GM18517 (cell line): ENCODE data around the gene NCAM1.
"Not testable (repeated sequence)": the region's sequence is repeated elsewhere in the genome, so short reads cannot be mapped to it uniquely, and the experiment has no call there.

Experiments
- ATAC-seq: cut with Tn5 transposase; IDR thresholded peaks from one replicate; pipeline ENCODE4 v1.9.1; 2021; ENCODE audit warnings: mild to moderate bottlenecking, moderate library complexity; ENCODE audit not compliant: unreplicated experiment

NCAM1 gene

DNA sequence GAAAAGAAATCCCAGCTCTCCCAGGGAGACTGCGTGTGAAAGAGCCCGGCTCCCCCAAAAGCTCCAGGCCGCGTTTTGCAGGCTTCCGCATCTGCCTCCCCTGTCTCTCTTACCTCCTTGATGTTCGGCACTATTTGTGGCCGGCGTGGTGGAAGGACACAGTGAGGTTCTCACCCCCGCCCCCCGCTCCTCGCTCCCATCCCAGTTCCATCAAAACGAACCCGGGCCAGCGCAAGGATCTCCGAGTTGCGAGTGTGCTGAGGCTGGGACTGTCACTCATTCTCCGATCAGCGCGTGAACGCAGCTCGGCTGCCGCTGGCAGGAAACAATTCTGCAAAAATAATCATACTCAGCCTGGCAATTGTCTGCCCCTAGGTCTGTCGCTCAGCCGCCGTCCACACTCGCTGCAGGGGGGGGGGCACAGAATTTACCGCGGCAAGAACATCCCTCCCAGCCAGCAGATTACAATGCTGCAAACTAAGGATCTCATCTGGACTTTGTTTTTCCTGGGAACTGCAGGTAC lies at the start of gene NCAM1:
NCAM1 (plus strand) TSS at position 275 of the 523 bp plus-strand sequence.
- no peak for ATAC-seq

DNA sequence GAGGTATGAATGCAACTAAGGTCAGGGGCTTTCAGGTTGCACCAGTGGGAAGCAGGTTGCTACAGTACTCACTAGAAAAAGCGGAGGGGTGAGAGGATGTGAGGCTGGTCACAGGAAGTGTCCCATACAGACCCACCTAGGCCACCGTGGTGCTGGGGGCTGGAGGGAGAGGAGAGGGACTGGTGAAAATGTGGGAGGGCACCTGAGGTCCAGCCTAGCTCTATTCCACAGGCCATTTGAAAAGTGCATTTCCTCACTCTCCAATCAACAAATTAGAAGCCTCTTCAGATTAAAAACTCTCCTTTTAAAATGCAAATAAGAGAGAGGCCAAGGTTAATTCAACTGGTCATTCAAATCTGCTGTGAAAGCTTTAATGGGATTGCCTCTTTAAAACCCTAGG lies 38.6 kb upstream of the NCAM1 start:
- ATAC-seq: no peak

DNA sequence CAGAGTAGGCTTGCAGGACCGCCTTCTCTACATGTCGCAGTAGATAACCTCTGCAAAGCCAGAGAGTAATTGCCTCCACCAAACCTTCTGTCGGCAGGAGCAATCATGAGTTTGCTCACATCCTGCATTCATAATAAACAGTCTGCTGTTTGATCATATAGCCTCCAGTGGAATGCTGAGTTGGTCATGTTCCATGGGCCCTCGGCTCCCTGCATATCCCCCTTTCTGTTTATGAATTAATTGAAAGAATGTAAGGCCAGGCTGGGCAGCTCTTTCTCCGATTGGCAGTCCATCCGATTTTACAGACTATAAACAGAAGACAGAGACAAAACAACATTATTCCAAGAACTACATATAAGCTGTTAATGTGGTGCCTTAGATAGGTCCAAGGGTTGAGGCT lies 36.4 kb upstream of the NCAM1 start:
- ATAC-seq: not testable (repeated sequence)

DNA sequence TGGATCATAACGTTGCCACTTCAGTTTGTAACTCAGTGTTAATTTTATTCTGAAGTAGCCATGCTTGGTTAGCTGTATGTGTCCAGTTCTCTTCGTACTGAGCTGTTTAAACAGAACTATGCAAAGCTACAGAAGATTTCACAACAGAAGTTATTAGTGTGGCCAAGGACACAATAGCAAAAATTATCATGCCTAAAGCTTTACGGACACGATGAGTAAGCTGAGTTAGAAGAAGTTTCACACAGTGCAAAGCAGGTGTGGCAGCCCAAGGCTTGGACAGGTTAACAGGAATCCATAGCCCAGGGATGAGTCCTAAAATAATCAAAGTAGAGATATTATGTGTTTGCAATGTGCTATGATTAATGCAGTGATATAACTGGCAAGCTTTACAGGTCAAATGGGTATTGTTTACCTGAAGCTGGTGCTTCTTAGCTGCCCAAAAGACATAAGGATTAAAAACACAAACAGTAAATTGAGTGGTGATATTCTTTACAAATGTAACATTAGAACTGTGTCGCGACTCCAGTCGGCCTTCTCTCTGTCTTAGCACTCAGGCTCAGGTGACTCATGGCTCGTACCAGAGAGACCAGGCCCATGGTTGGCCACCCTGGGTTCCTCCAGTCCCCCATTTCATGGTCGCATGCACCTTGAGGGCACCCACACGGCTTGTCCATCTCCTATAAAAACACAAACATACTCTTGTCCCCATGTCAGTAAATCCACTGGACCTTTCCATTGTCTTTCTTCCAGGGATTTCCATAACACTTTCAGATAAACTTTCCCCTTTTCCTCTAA lies 35.5 kb upstream of the NCAM1 start:
- no peak for ATAC-seq

DNA sequence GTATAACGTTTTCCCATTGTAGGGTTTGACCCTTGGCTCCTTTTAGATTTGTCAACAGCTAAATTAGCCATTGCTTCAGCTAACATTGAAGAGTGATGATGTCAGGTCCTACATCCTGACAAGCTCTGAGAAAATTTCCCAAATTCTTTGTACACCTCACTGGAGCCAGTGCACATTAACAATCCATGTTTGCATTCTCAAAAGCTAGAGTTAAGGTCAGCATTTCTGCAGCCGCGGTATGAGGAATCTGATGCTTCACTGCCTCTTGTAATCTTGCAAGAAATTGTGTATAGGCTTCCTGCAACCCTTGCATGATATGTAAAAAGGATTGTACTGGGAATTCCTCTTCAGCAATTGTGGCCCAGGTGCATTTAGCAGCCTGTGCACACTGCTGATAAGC lies 33.1 kb upstream of the NCAM1 start:
- ATAC-seq: no peak

DNA sequence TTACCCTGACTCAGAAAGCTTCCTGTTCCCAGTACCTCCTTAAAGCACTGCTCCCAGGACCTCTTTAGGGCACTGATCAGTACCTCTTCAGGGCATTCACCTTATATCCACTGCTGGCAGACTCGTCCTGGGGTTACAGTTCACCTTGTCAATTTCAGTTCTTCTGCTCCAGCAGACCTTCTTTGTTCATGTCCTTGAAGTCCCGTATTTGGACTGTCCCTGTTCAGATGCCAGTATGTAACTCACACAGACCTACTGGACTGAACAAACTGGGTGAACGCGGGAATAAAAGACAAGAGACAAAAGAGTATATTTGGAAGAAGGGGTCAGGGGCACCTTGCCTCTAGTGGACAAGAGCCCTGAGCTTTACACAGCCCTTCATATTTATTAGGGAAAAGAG lies 31.8 kb upstream of the NCAM1 start:
- no peak for ATAC-seq

DNA sequence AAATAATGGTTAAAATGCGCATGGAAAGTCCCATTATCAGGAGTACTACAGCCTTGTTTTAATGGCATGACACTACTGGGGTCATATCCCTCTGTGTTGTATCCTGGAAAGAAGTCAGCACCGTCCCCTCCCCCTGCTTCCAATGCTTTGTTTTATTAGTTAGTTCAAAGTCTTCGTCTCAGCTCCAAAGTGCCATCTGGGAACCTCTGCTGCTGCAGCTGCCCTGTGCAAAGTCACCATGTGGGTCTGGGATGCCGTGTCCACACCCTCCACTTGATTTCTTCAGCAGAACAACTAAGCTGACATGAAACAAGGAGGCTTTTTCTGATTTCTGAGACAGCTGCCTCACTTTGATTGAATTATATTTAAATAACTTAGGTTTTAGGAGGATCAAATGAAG lies 29.5 kb upstream of the NCAM1 start:
- ATAC-seq: no peak

DNA sequence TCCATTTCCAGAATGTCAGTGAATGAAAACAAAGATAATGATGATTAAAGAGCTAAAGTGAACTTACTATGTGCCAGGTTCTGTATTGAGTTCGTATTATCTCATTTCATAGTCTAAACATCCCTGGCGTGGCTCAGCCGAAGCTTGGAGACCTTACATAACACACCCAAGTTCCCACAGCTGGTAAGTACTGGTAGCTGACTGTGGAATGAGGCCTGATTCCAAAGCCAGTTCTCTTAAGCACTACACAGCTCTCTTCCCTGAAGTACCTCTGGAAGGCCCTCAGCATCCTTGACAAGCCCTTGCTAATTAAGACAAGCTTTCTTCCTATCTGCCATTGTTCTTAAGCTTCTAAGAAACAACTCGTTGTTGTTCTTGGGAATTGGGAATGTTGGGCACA lies 28.6 kb upstream of the NCAM1 start:
- ATAC-seq: no peak

DNA sequence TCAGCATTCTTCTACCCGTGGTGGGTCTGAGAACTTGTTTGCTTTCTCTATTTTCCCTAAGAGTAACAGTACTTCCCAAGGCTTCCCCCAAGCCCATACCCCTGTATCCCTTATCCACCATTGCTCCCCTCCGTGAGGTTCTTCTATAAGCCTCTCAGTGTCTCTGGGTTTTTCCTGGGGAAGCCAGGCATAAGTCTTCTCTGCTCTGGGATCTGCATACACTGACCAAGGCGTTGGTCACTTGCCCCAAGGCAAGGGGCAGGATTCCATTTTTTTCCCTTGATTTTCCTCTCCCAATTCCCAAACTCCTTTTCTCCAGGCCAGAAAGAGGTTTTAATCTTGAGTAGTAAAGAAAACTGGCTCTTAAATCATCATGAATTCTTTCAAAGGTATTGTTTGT lies 27.2 kb upstream of the NCAM1 start:
- no peak for ATAC-seq

DNA sequence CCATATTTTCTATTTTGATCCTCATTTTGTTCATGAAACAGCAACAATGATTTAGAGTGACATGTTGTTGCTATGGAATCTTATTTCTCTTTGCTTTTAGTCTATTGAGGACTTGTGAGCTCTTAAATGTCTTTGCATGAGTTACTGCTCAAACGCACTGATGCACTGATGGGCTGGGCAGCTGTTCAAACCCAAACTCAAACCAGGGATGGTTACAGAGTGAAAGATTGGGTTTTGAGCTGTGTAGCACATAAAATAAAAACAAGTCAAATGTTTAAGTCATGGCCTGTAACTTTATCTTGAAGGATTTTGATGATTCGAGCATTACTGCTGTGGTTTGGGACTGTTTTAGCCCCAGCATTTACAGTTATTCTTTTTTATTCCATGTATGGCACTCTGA lies 20.1 kb upstream of the NCAM1 start:
- no peak for ATAC-seq

DNA sequence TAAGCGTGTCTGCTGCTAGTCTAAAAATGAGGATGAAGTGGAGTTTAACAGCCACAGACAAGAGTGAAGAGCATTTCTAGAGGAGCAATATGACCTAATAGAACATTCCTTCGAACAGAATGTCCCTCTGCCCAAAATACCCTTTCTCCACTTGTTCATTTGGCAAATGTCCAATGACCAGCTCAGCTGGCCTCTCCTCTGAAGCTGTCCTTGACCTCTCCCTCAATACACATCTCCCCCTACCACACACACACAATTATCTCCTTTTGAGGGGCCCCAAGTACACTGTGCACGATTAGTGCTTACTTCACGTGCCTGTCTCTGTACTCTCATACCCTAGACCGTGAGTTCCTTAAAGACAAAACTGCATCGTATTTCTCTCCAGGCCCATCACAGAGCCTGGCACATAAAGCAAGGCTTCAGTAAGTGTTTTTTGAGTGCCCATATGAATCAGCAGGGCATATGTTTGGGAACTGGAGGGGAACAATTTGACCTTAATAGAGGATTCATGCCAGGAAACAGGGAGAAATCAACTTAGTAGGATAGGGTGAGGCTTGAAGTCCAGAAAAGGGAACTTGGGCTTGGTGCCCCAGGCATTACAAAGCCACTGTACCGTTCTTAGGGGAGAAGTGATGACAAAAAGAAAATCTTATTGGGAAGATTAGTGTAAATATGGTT lies 18.1 kb upstream of the NCAM1 start:
- ATAC-seq: no peak

DNA sequence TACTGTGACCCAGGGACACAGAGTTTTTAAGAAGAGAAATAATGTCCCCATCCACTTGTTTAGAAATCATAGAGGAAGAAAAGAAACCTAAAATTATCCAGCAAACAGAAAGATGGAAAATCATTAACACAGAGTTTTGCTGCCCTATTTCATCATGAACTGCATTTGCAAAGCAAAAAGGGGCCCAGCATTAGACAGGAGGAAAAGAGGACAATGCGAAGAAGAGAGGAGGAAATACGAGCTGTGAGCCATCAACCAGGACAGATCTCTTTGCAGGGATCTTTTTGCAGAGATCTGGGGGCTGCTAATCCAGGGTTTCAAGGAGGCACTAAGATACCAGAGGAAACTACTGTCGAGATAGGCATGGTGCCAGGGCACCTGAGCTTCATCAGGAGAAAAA lies 14.4 kb upstream of the NCAM1 start:
- ATAC-seq: no peak

DNA sequence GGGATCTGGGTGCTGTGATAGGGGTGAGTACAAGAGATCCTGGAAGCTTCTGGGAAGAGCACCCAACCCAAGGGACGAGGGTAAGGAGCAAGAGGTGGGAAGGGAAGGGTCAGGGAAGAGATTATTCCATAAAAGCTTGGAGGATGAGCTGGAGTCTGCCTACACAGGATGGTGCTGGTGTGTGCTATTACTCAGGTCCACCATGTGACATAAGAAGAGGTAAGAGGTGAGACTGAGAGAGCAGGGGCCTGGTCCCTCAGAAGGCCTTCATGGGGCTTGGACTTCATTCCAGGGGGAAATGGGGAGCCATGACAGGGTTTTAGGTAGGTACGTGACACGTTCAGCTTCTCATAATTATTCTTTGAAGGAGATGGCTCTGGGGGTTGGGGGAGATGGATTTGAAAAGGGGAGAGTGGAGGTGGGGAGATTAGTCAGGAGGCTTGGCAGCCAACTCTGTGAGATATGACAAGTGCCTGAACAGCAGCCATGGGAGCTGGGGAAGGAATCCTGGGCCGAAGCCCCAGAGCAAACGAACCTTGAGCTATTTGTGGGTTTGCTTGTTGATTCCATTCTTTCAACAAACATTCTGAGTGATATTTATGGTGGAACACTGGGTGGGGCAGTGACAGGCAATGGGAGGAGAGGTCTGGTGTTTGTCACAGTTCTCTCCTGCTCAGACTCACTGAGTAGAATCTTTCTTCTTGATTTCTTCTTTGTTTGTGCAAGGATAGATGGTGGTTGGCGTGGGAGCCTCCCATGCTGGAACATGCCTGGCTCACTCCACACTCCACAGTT lies 11.2 kb upstream of the NCAM1 start:
- no peak for ATAC-seq

DNA sequence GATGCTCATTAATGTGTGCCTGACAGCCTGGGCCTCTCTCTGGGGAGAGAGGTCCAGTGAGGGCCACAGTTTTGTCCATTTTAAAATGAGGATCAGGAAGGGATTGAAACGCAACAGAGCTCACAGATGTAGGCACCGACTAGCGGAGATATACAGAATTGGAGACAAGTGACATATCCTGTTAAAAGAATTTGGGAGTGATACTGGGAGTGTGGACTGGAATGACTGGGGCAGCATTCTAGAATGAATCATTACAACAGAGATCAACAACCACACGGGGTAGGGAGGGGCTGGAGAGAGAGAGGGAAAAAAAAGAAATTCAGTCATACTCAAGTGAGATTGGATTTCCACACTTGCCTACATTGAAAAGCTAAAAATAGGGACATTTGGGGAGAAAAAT lies 2.5 kb upstream of the NCAM1 start:
- no peak for ATAC-seq

DNA sequence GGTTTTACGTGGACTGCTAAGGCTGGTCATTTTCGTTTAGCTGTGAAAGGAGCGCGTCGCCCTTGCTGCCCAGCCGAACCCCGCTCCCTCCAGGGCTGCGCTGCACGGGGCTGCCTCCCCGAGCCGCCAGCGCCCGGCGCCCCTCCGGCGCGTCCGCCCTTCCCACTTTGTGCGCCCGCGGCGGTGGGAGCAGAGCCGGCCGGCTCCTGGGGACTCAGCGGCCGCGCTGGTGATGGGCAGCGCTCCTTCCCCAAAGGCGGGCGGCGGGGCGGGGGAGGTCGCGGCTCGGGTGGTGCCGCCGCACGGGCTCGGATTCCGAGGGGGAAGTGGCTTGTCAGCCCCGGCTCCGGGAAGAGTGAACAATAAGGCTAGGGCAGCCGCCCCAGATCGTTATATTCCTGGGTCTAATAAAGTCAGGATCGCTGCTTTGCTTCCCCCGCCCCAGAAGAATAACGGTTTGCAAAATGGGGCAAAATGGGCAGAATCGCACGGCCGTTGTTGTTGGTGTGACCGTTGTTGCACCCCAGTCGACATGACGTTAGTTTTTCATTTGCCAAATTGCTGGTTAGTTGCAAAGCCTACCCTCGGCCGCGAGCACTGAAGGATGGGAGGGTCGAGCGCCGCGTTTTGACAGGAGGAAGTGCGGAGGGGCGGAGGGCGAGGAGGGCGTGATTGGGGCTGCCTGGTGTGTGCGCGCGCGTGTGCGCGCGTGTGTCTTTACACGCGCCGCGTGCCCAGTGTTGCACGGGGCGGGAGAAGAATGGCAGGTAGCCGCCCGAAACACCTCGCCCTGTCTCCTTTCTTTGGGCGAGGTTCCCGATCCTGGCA lies 745 bp downstream of the NCAM1 start:
- no peak for ATAC-seq

DNA sequence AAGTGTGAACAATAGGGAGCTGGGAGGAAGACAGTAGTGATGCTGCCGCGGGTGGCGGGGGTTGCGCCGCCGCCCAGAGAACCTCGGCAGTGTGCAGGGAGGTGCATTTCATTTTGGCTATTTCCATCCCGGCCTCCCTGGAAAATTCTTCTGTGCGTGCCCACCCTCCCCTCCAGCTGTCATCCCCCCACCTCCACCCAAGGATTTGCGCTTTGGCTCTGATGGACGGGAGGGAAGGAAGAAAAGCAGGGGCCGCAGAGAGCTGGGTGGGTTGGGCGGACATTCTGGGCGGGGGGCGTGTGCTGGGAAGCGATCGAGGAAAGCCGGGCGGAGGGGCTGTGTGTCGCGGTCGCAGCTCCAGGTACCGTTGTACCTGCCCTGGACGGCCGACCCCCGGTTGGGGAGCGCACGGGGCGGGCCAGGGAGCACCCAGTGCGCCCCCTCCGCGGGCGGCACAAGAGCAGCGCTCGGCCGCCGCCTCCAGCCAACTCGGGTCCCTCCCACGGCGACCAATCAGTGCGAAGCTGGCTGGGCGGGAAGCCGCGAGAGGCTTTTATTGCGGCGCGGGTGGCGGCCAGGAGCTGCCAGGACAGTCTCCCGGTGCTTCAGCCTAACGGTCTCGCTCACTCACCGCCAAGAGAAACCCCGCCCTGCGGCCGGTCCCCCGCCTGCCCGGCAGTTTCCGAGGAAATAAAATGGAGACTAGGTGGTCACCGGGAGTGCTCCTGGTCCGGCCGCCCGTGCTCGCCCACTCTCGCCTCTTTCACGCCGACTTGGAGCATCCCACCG lies 1.6 kb downstream of the NCAM1 start:
- no peak for ATAC-seq

DNA sequence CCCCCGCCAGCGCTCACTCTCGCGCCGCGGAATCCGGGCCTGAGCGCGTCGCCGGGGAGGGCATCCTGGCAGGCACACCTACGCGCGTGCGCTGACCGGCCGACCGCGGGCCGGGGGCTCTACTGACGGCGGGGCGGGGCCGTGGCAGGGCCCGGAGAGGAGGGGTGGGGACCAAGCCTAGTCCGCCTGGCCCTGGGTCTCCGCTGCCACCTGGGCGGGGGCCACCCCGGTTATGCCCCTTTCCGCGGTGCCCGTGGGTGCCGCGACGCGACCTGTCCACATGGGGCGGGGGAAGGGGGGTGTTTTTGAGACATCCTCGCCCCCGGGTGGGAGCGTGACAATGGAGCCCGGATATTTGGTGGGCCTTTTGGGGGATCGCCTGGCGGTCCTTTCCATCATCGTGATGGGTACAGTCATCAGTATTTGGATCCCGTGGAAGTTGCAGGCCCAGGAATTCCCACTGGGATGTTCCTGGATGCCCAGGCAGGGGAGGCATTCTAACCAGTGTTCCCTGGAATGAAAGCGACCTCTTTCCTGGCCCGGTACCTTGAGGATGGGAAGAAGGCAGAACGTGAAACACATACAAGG lies 2.2 kb downstream of the NCAM1 start:
- ATAC-seq: no peak

DNA sequence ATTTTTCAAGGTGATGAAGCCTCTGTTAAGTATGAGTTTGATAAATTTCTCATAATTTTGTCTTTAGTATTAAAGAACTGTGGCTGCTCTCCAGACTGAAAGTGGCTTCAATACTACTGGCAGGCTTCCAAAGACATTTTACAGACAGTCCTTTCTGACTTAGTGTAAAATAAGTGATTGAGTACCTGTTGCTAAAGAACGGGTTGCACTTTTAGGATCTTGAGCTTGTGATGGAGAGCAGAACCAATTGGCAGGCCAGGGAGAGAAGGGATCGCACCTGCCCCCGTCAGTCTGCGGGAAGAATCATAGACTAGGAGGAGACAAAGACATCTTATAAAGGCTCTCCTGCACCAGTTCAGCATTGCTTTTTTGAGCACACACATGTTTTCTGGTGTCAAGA lies 4.4 kb downstream of the NCAM1 start:
- no peak for ATAC-seq

DNA sequence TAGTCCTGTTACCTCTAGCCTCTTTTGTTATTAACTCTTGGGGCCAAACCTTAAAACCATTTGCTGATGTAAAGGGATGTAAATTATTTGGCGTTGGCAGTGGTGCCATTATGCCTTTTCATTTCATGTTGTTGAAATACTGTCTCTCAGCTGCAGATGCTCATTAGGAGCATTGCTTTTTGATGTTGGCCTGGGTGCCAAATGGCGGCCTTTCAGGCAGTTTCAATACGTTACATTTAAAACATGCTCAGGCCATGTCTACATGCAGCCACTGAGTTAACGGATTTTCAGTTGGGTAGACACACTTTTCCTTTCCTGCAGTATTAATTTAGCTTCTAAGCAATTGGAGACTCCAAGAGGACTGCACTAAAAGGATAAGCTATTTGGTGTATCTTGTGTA lies 5.3 kb downstream of the NCAM1 start:
- ATAC-seq: no peak

DNA sequence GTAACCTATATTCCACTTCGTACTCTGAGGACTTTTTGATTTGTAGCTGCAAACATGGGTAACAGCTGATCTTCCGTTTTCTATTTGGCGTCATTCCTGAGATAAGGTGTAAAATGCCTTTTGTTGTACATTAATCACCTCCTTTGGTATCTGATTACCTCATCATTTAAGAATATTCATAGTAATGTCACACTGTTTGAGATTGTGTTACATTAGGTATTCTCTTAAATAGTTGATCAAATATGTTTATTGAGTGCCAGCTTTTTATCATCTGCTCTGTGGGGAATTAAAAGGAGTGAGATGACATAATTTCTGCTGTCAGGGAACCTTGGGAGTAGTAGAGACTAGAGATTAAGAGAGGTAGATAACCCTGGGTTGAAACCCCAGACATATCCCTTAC lies 5.9 kb downstream of the NCAM1 start:
- ATAC-seq: no peak
